Endothelial cell of hepatic sinusoid (primary cell): ENCODE data around the gene RABEP1.

Experiments used
- in situ Hi-C: cut with HindIII; loops from 2 replicates; pipeline ENCODE4 v1.10.0; 2017; ENCODE audit warnings: low sequenced_read_pairs

RABEP1 gene

DNA sequence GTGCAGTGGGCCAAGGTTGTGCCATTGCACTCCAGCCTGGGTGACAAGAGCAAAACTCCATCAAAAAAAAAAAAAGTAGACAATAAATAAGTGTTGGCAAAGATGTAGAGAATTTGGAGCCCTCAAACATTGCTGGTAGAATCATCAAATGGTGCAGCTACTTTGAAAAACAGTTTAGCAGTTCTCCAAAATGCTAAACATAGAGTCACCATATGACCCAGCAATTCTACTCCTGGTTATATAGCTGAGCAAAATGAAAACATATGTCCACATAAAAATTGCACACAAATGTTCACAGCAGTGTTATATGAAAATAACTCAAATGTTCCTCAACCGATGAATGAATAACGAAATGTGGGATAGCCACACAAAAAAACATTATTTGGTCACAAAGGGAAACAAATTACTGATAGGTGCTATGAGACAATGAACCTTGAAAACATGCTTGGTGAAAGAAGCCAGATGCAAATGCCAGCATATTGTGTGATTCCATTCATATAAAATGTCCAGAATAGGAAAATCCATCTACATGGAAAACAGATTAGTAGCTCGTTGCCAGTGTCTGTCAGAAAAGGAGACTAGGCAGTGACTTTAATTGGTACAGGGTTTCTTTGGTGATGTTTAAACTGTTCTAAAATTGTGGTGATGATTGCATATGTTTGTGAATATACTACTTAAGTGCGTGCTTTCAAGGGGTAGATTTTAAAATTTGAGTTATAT is 12.7 kb upstream of the RABEP1 start:
- in situ Hi-C loops: no loop called here

- in situ Hi-C loops: no loop called here
Observed at GRCh38 chr17:5272322-5272721, 9.8 kb upstream of the RABEP1 start.

DNA sequence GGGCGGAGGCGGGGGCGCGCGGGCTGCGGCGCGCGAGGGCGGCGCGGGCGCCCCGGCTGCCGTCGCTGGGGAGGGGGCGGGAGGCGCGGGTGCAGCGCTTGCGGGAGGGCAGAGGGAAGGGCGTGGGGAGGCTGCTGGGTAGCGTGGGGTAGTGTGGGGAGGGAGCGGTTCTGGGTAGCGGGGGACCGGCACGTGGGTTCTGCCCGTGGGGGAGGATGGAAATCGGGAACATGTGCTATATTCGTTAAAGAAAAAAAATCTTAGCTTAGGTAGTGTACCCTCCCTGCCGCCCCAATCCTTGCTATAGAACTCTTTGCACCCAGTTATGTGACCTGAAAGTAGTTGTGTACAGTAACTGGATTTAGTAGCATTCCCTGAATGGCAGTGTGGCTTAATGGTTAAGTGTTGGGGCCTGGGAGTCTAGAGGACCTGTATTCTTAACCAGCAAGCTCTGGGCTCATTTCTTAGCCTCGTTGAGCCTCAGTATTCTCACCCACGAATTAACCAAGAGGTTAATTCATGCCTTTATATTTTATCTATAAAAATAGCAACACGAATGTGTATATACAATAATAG is 646 bp downstream of the RABEP1 start:
- in situ Hi-C loops: no loop called here

DNA sequence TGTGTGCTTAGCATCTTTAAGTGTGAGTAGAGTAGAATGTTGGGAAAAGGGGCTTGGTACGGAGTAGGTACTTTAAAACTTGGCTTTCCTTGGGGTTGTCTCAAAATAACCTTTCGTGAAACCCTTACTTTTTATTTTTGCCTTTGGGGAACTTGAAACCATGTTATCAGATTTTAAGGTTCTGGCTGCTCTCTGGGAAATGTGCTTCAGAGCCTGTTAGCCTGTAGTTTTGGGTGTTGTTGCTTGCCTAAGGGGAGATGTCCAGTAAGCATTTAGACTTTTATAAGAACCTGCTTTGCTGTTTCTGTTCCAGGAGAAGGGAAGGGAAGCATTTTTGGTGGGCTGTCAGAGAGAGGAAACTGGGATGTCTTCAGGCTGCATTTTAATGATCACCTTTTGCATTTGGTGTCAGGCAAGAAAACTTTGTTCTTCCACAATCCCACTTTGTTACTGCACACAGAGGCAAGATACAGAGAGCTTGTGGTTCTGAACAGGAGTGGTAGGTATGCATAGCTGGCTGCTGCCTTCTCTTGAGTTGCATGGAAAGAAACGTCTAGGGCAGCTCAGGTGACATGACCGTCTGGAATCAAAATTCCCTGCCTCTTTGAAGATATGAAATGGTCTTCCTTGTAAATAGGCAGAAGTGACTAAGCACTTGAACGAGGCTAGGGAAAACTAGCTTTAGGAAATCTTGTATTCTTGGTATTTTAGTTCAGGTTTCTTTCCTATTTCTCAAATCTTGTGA is 1.7 kb downstream of the RABEP1 start:
- in situ Hi-C loops: no loop called here

DNA sequence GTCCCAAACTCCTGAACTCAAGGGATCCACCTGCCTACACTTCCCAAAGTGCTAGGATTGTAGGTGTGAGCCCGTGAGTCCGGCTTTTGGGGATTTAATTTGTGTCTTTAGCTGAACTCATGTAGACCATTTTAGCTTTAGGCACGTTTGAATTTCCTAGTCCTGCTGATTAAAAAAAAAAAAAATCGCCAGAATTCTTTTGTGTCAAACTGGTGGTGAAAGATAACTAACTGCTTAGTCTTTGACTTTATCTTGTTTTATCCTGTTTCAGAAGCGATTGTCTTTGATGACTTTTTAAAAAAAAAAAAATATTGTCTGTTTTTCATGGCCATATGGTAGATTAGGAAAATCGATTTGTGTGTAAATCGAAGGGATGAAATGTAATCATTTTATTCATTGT is 2.6 kb downstream of the RABEP1 start:
- in situ Hi-C loops: loop anchor here (5.0 kb wide), 1 partner anchor 88 kb away; no protein-coding TSS in a partner anchor

DNA sequence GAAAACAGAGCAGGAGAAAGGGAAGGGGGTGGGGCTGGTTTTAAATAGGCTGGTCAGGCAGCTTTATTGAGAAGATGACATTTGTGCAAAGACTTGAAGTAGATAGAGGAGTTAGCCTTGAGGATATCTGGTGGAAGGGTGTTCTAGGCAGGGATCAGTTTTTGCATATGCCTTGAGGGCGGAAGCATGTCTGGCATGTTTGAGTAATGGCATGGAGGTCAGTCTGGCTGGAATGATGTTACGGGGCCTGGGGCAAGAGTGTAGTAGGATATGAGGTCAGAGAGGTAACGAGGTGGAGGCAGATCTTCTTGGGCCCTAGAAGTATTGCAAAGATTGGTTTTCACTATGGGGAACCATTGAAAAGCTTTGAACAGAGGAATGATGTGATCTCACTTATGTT is 4.8 kb downstream of the RABEP1 start:
- in situ Hi-C loops: loop anchor here (5.0 kb wide), 1 partner anchor 85 kb away; no protein-coding TSS in a partner anchor

GRCh38 chr17:5291683-5292350 is 9.7 kb downstream of the RABEP1 start:
- in situ Hi-C loops: no loop called here

DNA sequence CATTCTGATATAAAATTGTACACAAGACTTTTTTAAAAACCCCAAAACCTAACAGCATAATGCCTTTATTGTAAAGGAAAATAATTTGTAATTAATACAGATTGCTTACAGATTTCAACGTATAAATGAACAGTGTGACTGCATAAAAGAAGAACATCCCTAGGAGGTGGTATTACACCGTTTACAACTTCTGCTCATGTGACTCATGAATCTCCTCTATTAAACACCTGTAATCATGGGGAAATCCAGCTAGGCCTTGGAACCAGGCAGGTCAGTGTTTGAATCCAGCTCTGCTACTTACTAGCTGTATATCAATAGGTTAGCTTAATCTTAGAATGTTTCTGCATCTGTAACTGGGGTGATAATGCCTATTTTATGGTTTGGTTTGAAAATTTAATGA is 15.2 kb downstream of the RABEP1 start:
- in situ Hi-C loops: no loop called here

DNA sequence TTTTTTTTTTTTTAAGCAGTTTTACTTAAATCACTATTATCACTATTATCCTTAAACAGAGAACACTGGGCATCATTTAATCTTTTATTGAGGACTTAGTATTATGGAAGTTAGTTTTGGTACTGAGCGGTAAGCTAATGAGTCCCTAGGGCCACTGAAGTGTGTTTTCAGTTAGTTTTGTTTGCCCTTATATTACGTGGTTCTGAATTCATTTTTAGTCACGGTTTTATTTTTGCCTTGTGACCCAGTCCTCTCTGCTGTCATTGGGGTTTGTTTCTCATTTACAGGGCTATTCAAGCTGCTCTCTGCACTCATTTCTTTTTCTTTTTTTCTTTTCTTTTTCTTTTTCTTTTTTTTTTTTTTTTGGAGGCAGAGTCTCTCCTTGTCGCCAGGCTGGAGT is 17.3 kb downstream of the RABEP1 start:
- in situ Hi-C loops: no loop called here

- in situ Hi-C loops: no loop called here
Observed at GRCh38 chr17:5304636-5305035, 22.6 kb downstream of the RABEP1 start.

DNA sequence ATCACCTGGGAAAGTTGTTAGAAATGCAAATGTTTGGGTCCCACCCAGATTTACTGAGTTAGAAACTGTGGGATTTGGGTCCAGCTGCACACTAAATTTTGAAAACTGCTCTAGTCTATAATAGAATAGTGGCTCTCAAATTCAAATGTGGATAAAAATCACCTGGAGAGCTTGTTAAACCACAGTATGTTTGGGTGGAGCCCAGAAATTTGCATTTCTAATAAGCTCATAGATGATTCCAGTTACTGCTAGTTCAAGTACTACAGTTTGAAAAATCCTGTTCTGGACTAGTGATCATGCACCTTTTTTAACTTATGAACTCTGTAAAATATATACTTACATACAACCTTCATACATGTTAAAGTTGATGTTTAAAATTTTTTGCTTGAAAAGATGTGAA is 27.8 kb downstream of the RABEP1 start:
- in situ Hi-C loops: no loop called here

GRCh38 chr17:5325851-5326250 is 43.8 kb downstream of the RABEP1 start:
- in situ Hi-C loops: no loop called here

- in situ Hi-C loops: no loop called here
Observed at GRCh38 chr17:5329784-5330557, 47.9 kb downstream of the RABEP1 start.

DNA sequence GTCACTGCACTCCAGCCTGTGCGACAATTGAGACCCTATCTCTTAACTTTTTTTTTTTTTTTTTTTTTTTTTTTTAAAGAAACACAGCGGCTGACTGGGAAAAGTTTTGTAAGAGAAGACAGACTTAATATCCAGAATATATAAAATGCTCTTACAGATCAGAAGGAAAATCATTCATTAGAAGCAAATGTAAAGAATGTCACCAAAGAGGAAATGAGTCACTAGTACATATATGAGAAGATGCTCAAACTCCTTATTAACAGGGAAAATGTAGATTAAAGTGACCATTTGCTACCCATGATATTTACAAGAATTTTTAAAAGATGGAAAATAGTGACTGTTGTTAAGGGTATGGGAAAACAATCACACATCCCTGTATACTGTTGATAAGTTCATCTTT is 48.9 kb downstream of the RABEP1 start:
- in situ Hi-C loops: no loop called here

GRCh38 chr17:5331506-5331905 is 49.4 kb downstream of the RABEP1 start:
- in situ Hi-C loops: no loop called here

DNA sequence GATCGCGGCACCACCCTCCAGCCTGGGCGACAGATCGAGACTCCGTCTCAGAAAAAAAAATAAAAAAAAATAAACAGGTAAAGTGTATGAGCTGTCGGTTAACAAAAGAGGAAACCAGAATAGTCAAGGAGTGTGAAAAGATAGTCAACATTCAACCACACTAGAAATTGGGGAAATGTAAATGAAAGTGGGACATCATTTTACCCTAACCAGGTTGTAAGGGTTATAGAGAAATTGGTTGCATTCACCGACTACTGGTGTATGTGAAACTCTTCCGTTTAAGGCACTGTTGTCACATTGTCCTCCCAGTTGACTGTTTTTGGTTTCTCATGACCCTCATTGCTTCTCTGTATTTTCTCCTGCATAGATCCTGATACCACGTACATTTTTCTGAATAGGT is 62.8 kb downstream of the RABEP1 start:
- in situ Hi-C loops: no loop called here

- in situ Hi-C loops: no loop called here
Observed at GRCh38 chr17:5352681-5353289, 70.7 kb downstream of the RABEP1 start.

- in situ Hi-C loops: no loop called here
Observed at GRCh38 chr17:5354310-5354709, 72.2 kb downstream of the RABEP1 start.

- in situ Hi-C loops: no loop called here
Observed at GRCh38 chr17:5354886-5355415, 72.9 kb downstream of the RABEP1 start.
